Tibial nerve (tissue), 4 donors: ENCODE measurements around the gene AGRP.

Source experiments
- CTCF ChIP-seq, 5 experiments: fragments of 200-600 bp in 3 of 5; fragments of 450-650 bp in 2 of 5; sonication (generic) in 3 of 5; IDR thresholded peaks; one replicate each; pipeline ENCODE4 v1.5.1; 2016 to 2019; ENCODE audit warnings: antibody characterized with exemption in 5 of 5, mild to moderate bottlenecking in 3 of 5, moderate library complexity in 2 of 5
- EP300 ChIP-seq, 2 donors: sonication (generic); formaldehyde crosslinking; IDR thresholded peaks; one replicate each; pipeline ENCODE4 v1.6.1; 2017; ENCODE audit warnings: antibody characterized with exemption in 2 of 2, mild to moderate bottlenecking in 1 of 2
- POLR2A ChIP-seq, 2 donors: fragments of 450-650 bp; IDR thresholded peaks; one replicate each; pipeline ENCODE4 v1.6.1; 2017; ENCODE audit warnings: antibody characterized with exemption in 2 of 2, mild to moderate bottlenecking in 2 of 2, moderate library complexity in 2 of 2

- TF ChIP-seq CTCF (IDR thresholded peaks at IDR 0.05) = no peak
- no peak for TF ChIP-seq POLR2A (IDR thresholded peaks at IDR 0.05)
- TF ChIP-seq EP300 (IDR thresholded peaks at IDR 0.05) = no peak
Observed at GRCh38 chr16:67486805-67487204, 3.5 kb upstream of the AGRP start.
